K562 (cell line): ENCODE measurements around the gene HDAC1. TPM values are rescaled to one million over a fixed set of nuclear protein-coding genes. Genes with fewer than 3 reads are reported as not detected.

Experiments
- ARID2 ChIP-seq: fragments of 450-650 bp; IDR thresholded peaks from 2 replicates; pipeline ENCODE4 v1.6.1; 2017; ENCODE audit warnings: antibody characterized with exemption, mild to moderate bottlenecking
- ATF7 ChIP-seq: fragments of 450-650 bp; IDR thresholded peaks from 2 replicates; pipeline ENCODE4 v1.7.1; 2014; ENCODE audit warnings: mild to moderate bottlenecking, moderate library complexity
- CBFA2T3 ChIP-seq: fragments of 450-650 bp; IDR thresholded peaks from 2 replicates; pipeline ENCODE4 v1.6.1; 2017
- CBX3 ChIP-seq, 2 experiments: IDR thresholded peaks; 1 replicate in 1 of 2; 2 replicates in 1 of 2; pipeline ENCODE4 v1.6.1; 2012; ENCODE audit warnings: inconsistent platforms in 2 of 2, low read length in 2 of 2, borderline replicate concordance in 1 of 2, control low read depth in 1 of 2
- CHAMP1 ChIP-seq: fragments of 450-650 bp; IDR thresholded peaks from 2 replicates; pipeline ENCODE4 v1.6.1; 2016; ENCODE audit warnings: mild to moderate bottlenecking
- E2F3 ChIP-seq: fragments of 250-450 bp; sonication (Bioruptor Pico); IDR thresholded peaks from 2 replicates; pipeline ENCODE4 v1.4.0; 2020; ENCODE audit warnings: mild to moderate bottlenecking
- ELF2 ChIP-seq: fragments of 250-450 bp; sonication (Bioruptor Pico); IDR thresholded peaks from 2 replicates; pipeline ENCODE4 v1.5.0; 2021; ENCODE audit warnings: mild to moderate bottlenecking
- ETV5 ChIP-seq: sonication (generic); formaldehyde crosslinking; IDR thresholded peaks from 2 replicates; pipeline ENCODE4 v1.4.0; 2020; ENCODE audit warnings: low read depth, mild to moderate bottlenecking, missing genetic modification reagents
- HDAC1 ChIP-seq, 2 experiments: fragments of 450-650 bp; IDR thresholded peaks; 2 replicates each; pipeline ENCODE4 v1.6.1; 2016 to 2017; ENCODE audit warnings: inconsistent platforms in 1 of 2, mild to moderate bottlenecking in 1 of 2, moderate library complexity in 1 of 2
- HIVEP1 ChIP-seq: fragments of 250-450 bp; sonication (Bioruptor Pico); IDR thresholded peaks from 2 replicates; pipeline ENCODE4 v1.4.0; 2020; ENCODE audit warnings: mild to moderate bottlenecking
- JUN ChIP-seq, 2 experiments: sonication (generic) in 1 of 2; formaldehyde crosslinking in 1 of 2; IDR thresholded peaks; 2 replicates each; pipeline versions ENCODE4 v1.6.1 to v1.8.0; 2012 to 2022; ENCODE audit warnings: borderline replicate concordance in 2 of 2, mild to moderate bottlenecking in 2 of 2, improper control_type of control experiment in 1 of 2, low read depth in 1 of 2, low read length in 1 of 2, missing genetic modification reagents in 1 of 2
- LEF1 ChIP-seq: fragments of 450-650 bp; IDR thresholded peaks from 2 replicates; pipeline ENCODE4 v1.6.1; 2016; ENCODE audit warnings: mild to moderate bottlenecking
- MAFF ChIP-seq: IDR thresholded peaks from 2 replicates; pipeline ENCODE4 v1.6.1; 2012; ENCODE audit warnings: low read length, improper control_type of control experiment
- MAFG ChIP-seq: fragments of 450-650 bp; conservative IDR thresholded peaks from 2 replicates; pipeline ENCODE4 v1.6.1; 2016; ENCODE audit warnings: missing genetic modification characterization, missing compliant biosample characterization
- MCM5 ChIP-seq: fragments of 450-650 bp; IDR thresholded peaks from 2 replicates; pipeline ENCODE4 v1.6.1; 2016; ENCODE audit warnings: low read depth
- MECOM ChIP-seq: fragments of 250-450 bp; sonication (Bioruptor Pico); IDR thresholded peaks from 2 replicates; pipeline ENCODE4 v1.8.0; 2022; ENCODE audit warnings: inconsistent platforms
- NR2C2 ChIP-seq, 2 experiments: fragments of 200-800 bp in 1 of 2; sonication (Bioruptor generic) in 1 of 2; sonication (generic) in 1 of 2; formaldehyde crosslinking in 1 of 2; IDR thresholded peaks; 2 replicates each; pipeline versions ENCODE4 v1.6.1 to v1.8.0; 2016 to 2022; ENCODE audit warnings: mild to moderate bottlenecking in 1 of 2, missing compliant biosample characterization in 1 of 2, missing genetic modification characterization in 1 of 2, missing genetic modification reagents in 1 of 2
- SMAD4 ChIP-seq: fragments of 250-450 bp; sonication (Bioruptor Pico); conservative IDR thresholded peaks from 2 replicates; pipeline ENCODE4 v1.8.0; 2021; ENCODE audit warnings: inconsistent platforms, mild to moderate bottlenecking, moderate library complexity
- SUPT5H ChIP-seq: fragments of 450-650 bp; IDR thresholded peaks from 2 replicates; pipeline ENCODE4 v1.6.1; 2016
- TCF3 ChIP-seq: sonication (generic); formaldehyde crosslinking; IDR thresholded peaks from 2 replicates; pipeline ENCODE4 v1.4.0; 2020; ENCODE audit warnings: mild to moderate bottlenecking, missing genetic modification reagents
- ZNF444 ChIP-seq: fragments of 250-450 bp; sonication (Bioruptor Pico); IDR thresholded peaks from 2 replicates; pipeline ENCODE4 v1.4.0; 2020; ENCODE audit warnings: mild to moderate bottlenecking, moderate library complexity
- polyA plus RNA-seq, 8 experiments: library from polyadenylated mRNA; depleted of rRNA in 4 of 8; stranded (reverse) in 5 of 8; unstranded in 3 of 8; fragments of >200 nt; fragmentation: Nextera tagmentation in 2 of 8; fragmentation: Illumina TruSeq in 1 of 8; extraction: Ambion mirVana in 2 of 8; extraction: Trizol in 1 of 8; gene quantifications; 2 replicates each; pipeline versions ENCODE4 v1.2.1 to v1.2.3, GENCODE V29; 2011 to 2014; ENCODE audit warnings: inconsistent platforms in 1 of 8, missing spikeins in 1 of 8
- total RNA-seq, 7 experiments: library from RNA; depleted of rRNA in 6 of 7; stranded (reverse); fragments of >200 nt in 6 of 7; fragmentation: Illumina TruSeq in 2 of 7; extraction: Trizol in 2 of 7; gene quantifications; 2 replicates each; pipeline versions ENCODE4 v1.2.1 to v1.2.3, GENCODE V29; 2011 to 2021; ENCODE audit warnings: low replicate concordance in 1 of 7
- TF ChIP-seq, protein P1 (sequence below), 2 experiments: IDR thresholded peaks; 2 replicates each; pipeline ENCODE4 v1.6.1; 2011; ENCODE audit warnings: borderline replicate concordance in 1 of 2, control low read depth in 1 of 2, low read depth in 1 of 2, low read length in 1 of 2, mild to moderate bottlenecking in 1 of 2, mixed read lengths in 1 of 2, moderate library complexity in 1 of 2; ENCODE audit not compliant: insufficient read depth in 1 of 2, insufficient read length in 1 of 2, poor library complexity in 1 of 2, severe bottlenecking in 1 of 2; ENCODE audit errors: extremely low read depth in 1 of 2
- TF ChIP-seq, protein P2 (sequence below): fragments of 450-650 bp; conservative IDR thresholded peaks from 2 replicates; pipeline ENCODE4 v1.6.1; 2016; ENCODE audit warnings: missing genetic modification characterization, low read depth, mild to moderate bottlenecking, control low read depth, missing compliant biosample characterization

The HDAC1 gene
- total and polyA plus RNA-seq, 9 of the 15 experiments (the other 6 are each of a cell fraction or from before 2014, with no cell fraction given), result 169 to 384 (median 193) TPM

DNA sequence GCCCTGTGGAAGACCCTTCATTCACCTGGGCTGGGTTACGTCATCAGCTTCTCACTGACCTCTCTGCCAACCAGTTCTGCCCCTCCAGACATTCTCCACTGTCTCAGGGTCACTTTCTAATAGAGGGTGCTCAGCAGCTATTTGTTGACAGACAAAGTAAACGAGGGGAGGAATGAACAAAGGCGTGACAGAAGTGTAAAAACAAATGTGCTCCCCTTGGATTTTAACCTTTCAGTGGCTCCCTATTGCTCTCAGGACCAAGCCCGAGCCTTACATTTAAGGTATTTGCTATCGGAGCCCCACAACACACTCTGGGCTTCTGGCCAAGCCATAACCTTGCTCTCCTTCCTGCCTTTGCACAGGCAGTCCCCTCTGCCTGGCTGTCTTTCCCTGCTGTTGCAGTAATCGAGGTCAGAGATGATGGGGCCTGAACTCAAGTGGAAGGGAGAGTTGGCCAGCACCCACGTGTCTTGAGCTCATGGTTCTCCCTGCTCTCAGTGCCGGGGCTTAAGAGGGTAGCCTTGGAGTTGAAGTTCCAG, 53.5 kb downstream of the HDAC1 start (continued):
- TF ChIP-seq JUN (IDR thresholded peaks at IDR 0.05; ENCODE audit: borderline replicate concordance, low read depth, low read length), result no peak
- TF ChIP-seq JUN (CRISPR knock-in tag; IDR thresholded peaks at IDR 0.05; ENCODE audit: borderline replicate concordance), result no peak
- TF ChIP-seq, protein P1, sequence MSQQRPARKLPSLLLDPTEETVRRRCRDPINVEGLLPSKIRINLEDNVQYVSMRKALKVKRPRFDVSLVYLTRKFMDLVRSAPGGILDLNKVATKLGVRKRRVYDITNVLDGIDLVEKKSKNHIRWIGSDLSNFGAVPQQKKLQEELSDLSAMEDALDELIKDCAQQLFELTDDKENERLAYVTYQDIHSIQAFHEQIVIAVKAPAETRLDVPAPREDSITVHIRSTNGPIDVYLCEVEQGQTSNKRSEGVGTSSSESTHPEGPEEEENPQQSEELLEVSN (IDR thresholded peaks at IDR 0.05; ENCODE audit: borderline replicate concordance in 1 of 2, extremely low read depth in 1 of 2, insufficient read depth in 1 of 2, insufficient read length in 1 of 2, low read depth in 1 of 2, low read length in 1 of 2, poor library complexity in 1 of 2, severe bottlenecking in 1 of 2), result peak in 1 of 2 experiments; percentile 58
- peak; percentile 61; the same call in 1 of the 2 replicates for TF ChIP-seq ETV5 (CRISPR knock-in tag)
- TF ChIP-seq MAFF, result no peak
- TF ChIP-seq LEF1, result no peak; the same call in 1 of the 2 replicates
- 0 out of 2 replicates have a peak, but pooled peaks have one; percentile 26 for TF ChIP-seq MECOM (CRISPR knock-in tag)
- no peak for TF ChIP-seq E2F3 (CRISPR knock-in tag)
- TF ChIP-seq HIVEP1, result no peak
- peak in 1 of 2 experiments; percentile 42; a peak in 1 of 3 replicates for TF ChIP-seq CBX3 (IDR thresholded peaks at IDR 0.05; ENCODE audit: borderline replicate concordance in 1 of 2, low read length in 2 of 2)
- peak; percentile 42; the same call in 1 of the 2 replicates for TF ChIP-seq CBFA2T3
- no peak for TF ChIP-seq CHAMP1
- TF ChIP-seq TCF3 (CRISPR knock-in tag), result peak; percentile 66
- peak in 1 of 2 experiments; percentile 40; a peak in 1 of 4 replicates for TF ChIP-seq HDAC1 (IDR thresholded peaks at IDR 0.05)
- TF ChIP-seq NR2C2 (CRISPR knock-in tag; IDR thresholded peaks at IDR 0.05), result no peak
- TF ChIP-seq NR2C2 (tag; IDR thresholded peaks at IDR 0.05), result peak; percentile 81; the same call in 1 of the 2 replicates
- TF ChIP-seq ZNF444 (CRISPR knock-in tag), result no peak
- TF ChIP-seq ARID2, result no peak
- TF ChIP-seq, protein P2, sequence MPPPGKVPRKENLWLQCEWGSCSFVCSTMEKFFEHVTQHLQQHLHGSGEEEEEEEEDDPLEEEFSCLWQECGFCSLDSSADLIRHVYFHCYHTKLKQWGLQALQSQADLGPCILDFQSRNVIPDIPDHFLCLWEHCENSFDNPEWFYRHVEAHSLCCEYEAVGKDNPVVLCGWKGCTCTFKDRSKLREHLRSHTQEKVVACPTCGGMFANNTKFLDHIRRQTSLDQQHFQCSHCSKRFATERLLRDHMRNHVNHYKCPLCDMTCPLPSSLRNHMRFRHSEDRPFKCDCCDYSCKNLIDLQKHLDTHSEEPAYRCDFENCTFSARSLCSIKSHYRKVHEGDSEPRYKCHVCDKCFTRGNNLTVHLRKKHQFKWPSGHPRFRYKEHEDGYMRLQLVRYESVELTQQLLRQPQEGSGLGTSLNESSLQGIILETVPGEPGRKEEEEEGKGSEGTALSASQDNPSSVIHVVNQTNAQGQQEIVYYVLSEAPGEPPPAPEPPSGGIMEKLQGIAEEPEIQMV (tag), result no peak
- TF ChIP-seq ATF7, result no peak
- TF ChIP-seq MCM5, result no peak
- TF ChIP-seq SUPT5H, result no peak
- TF ChIP-seq ELF2, result no peak
- TF ChIP-seq MAFG, result no peak
- TF ChIP-seq SMAD4 (CRISPR knock-in tag), result peak; percentile 63; the same call in 1 of the 2 replicates
